Activated naive CD4-positive, alpha-beta T cell treated with anti-CD3 and anti-CD28 coated beads, Interleukin-2, amount 10 ng/mL, durations not matched to agents 5 hours and 36 hours (primary cell): Measurements from ENCODE around the gene PHOSPHO1. TPM values are rescaled to one million over a fixed set of nuclear protein-coding genes. Genes with fewer than 3 reads are reported as not detected.

Source experiments
- total RNA-seq, 2 experiments: library from RNA; stranded (reverse); gene quantifications; one replicate each; pipeline ENCODE4 v1.2.3, GENCODE V29; 2021

Gene PHOSPHO1
- not detected for total RNA-seq

GRCh38 chr17:49230636-49231562 lies at the start of gene PHOSPHO1:
PHOSPHO1 (minus strand) TSS chr17:49230787; CDS start chr17:49226691, 4,096 bp downstream.

GRCh38 chr17:49210158-49211029 lies 20.2 kb downstream of the PHOSPHO1 start, which contains the start of the genes ABI3 and GNGT2:
ABI3 (plus strand) TSS chr17:49210707; CDS start chr17:49210725, 18 bp downstream.
GNGT2 (minus strand) TSS chr17:49210574; CDS start chr17:49207422, 3,152 bp downstream.

Other genes starting within 250 kb of the PHOSPHO1 start
- not detected for gene IGF2BP1, start 233.4 kb downstream of the PHOSPHO1 start, total RNA-seq
- gene B4GALNT2, start 98.0 kb downstream of the PHOSPHO1 start, total RNA-seq: under 1 TPM in 1 of 2 experiments, not detected in 1; 0.03 TPM
- gene GNGT2, start 20.2 kb downstream of the PHOSPHO1 start, total RNA-seq: 10 to 100 TPM; 12.4 to 13.6 TPM
- 10 to 100 TPM; 34.8 to 37.4 TPM for gene ABI3, start 20.1 kb downstream of the PHOSPHO1 start, total RNA-seq
- gene ZNF652, start 131.5 kb upstream of the PHOSPHO1 start, total RNA-seq: 10 to 100 TPM; 43.7 to 45.0 TPM
- 100 to 1,000 TPM; 113 to 114 TPM for gene PHB1, start 184.1 kb upstream of the PHOSPHO1 start, total RNA-seq